Measurements from ENCODE around the gene NAA11. TPM values are rescaled to one million over a fixed set of nuclear protein-coding genes. Genes with fewer than 3 reads are reported as not detected.

The NAA11 gene
- total RNA-seq, 1 donor: not detected

DNA sequence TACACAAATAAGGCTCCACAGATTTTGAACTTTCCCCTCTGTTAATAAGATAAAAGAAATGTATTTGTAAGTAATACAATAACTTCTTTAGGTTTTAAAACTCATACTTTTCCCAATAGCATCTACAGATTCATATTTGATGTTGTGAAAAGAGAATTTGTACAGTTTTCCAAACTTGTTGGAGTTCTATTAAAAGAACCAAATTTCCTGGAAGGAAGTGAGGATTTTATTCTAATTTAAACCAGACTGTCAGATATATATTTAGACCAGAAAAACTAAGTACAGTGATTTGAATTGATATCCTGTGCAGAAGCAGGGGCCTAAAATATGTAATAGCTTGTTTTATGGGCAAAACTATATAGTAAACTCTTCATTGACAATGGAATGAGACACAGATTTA lies 53.7 kb downstream of the NAA11 start:
- TF ChIP-seq, protein P1, sequence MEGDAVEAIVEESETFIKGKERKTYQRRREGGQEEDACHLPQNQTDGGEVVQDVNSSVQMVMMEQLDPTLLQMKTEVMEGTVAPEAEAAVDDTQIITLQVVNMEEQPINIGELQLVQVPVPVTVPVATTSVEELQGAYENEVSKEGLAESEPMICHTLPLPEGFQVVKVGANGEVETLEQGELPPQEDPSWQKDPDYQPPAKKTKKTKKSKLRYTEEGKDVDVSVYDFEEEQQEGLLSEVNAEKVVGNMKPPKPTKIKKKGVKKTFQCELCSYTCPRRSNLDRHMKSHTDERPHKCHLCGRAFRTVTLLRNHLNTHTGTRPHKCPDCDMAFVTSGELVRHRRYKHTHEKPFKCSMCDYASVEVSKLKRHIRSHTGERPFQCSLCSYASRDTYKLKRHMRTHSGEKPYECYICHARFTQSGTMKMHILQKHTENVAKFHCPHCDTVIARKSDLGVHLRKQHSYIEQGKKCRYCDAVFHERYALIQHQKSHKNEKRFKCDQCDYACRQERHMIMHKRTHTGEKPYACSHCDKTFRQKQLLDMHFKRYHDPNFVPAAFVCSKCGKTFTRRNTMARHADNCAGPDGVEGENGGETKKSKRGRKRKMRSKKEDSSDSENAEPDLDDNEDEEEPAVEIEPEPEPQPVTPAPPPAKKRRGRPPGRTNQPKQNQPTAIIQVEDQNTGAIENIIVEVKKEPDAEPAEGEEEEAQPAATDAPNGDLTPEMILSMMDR (IDR thresholded peaks at IDR 0.05; ENCODE audit: insufficient read depth, low read length): no peak
- no peak for DNase-seq (ENCODE audit: low read depth)
- H3K4me3 ChIP-seq (ENCODE audit: low read depth, low read length): no peak overlapping the region

DNA sequence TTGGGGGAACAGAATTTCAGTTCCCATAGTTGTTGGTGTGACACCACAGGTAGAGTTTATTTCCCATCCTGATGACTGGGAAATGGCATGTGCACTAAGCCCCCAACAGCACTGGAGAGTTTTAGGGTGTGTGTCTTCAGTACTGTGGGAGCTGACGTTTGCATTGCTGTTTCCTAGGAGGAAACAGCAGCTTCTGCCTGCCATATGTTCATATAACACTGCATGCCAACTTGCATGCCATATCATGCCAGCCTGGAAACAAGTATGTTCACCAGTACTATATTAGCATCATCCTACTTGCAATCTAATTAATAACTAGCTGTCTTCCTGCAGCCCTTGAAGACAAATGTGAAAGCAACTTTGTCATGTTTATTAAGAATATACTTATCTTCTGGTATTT lies 58.2 kb downstream of the NAA11 start:
- no peak for DNase-seq (ENCODE audit: low read depth)
- TF ChIP-seq, protein P1 (IDR thresholded peaks at IDR 0.05; ENCODE audit: insufficient read depth, low read length): no peak
- no peak overlapping the region for H3K4me3 ChIP-seq (ENCODE audit: low read depth, low read length)

Other genes with a start within 250 kb of the NAA11 start
- gene GK2, start 82.2 kb upstream of the NAA11 start, total RNA-seq (ENCODE audit: low replicate concordance): not detected in 2 replicates